GM23338 (cell line): ENCODE data around the gene ST6GALNAC3. TPM values are rescaled to one million over a fixed set of nuclear protein-coding genes. Genes with fewer than 3 reads are reported as not detected.

ENCODE experiments used
- ATAC-seq: fragments of 200-7000 bp; cut with Tn5 transposase; 3 replicates; pipeline ENCODE4 v1.9.1; 2020
- DNase-seq: peaks from one replicate; pipeline ENCODE4 v3.0.0-alpha.2; 2015; ENCODE audit warnings: low spot score
- H2AFZ ChIP-seq: fragments of 200-600 bp; sonication (generic); 2 replicates; pipeline ENCODE4 v1.8.0; 2016; ENCODE audit warnings: antibody characterized with exemption, mild to moderate bottlenecking, moderate library complexity
- H3F3A ChIP-seq: fragments of 200-600 bp; sonication (generic); replicated peaks from 2 replicates; pipeline ENCODE4 v1.8.0; 2017; ENCODE audit warnings: antibody characterized with exemption, mixed run types, low read depth
- H3K27ac ChIP-seq: fragments of 200-600 bp; sonication (generic); 2 replicates; pipeline ENCODE4 v1.6.1; 2016; ENCODE audit warnings: low read depth
- H3K27me3 ChIP-seq: fragments of 200-600 bp; sonication (generic); 2 replicates; pipeline ENCODE4 v1.8.0; 2016; ENCODE audit warnings: mild to moderate bottlenecking, mixed run types, moderate library complexity; ENCODE audit not compliant: insufficient read depth
- H3K36me3 ChIP-seq: fragments of 200-600 bp; sonication (generic); 2 replicates; pipeline ENCODE4 v1.8.0; 2016; ENCODE audit warnings: mild to moderate bottlenecking; ENCODE audit not compliant: insufficient read depth
- H3K4me1 ChIP-seq: fragments of 200-600 bp; sonication (generic); 2 replicates; pipeline ENCODE4 v1.8.0; 2016; ENCODE audit warnings: mild to moderate bottlenecking, moderate library complexity; ENCODE audit not compliant: insufficient read depth
- H3K4me2 ChIP-seq: fragments of 200-600 bp; sonication (generic); 2 replicates; pipeline ENCODE4 v1.7.1; 2017; ENCODE audit warnings: mixed run types
- H3K4me3 ChIP-seq: fragments of 200-600 bp; sonication (generic); 2 replicates; pipeline ENCODE4 v1.6.1; 2016; ENCODE audit warnings: mixed run types
- H3K79me2 ChIP-seq: fragments of 200-600 bp; sonication (generic); replicated peaks from 2 replicates; pipeline ENCODE4 v1.8.0; 2017; ENCODE audit warnings: mild to moderate bottlenecking; ENCODE audit not compliant: insufficient read depth
- H3K9me2 ChIP-seq: fragments of 200-600 bp; sonication (generic); 2 replicates; pipeline ENCODE4 v1.8.0; 2017; ENCODE audit not compliant: insufficient read depth
- H4K20me1 ChIP-seq: fragments of 200-600 bp; sonication (generic); replicated peaks from 2 replicates; pipeline ENCODE4 v1.8.0; 2017; ENCODE audit warnings: mild to moderate bottlenecking; ENCODE audit not compliant: insufficient read depth
- H3K27ac Mint-ChIP-seq: 2 replicates; pipeline ENCODE4 v1.8.0; 2020; ENCODE audit warnings: inconsistent platforms, mild to moderate bottlenecking, moderate library complexity, mixed read lengths
- H3K27me3 Mint-ChIP-seq: 3 replicates; pipeline ENCODE4 v1.8.0; 2022; ENCODE audit warnings: low read depth, mild to moderate bottlenecking, moderate library complexity, mixed read lengths, inconsistent platforms; ENCODE audit not compliant: insufficient read depth, poor library complexity
- H3K36me3 Mint-ChIP-seq: 3 replicates; pipeline ENCODE4 v1.8.0; 2021; ENCODE audit warnings: low read depth, mild to moderate bottlenecking, inconsistent platforms, moderate library complexity, mixed read lengths
- H3K4me1 Mint-ChIP-seq: 3 replicates; pipeline ENCODE4 v1.8.0; 2020; ENCODE audit warnings: mild to moderate bottlenecking, inconsistent platforms, mixed read lengths
- H3K4me3 Mint-ChIP-seq: 3 replicates; pipeline ENCODE4 v1.8.0; 2021; ENCODE audit warnings: moderate library complexity, mild to moderate bottlenecking, inconsistent platforms, mixed read lengths
- H3K9me3 Mint-ChIP-seq: 3 replicates; pipeline ENCODE4 v1.8.0; 2020; ENCODE audit warnings: moderate library complexity, mild to moderate bottlenecking, inconsistent platforms, mixed read lengths
- CREB1 ChIP-seq: fragments of 250-450 bp; sonication (Bioruptor Pico); IDR thresholded peaks from 2 replicates; pipeline ENCODE4 v1.5.0; 2020; ENCODE audit warnings: low read depth, mild to moderate bottlenecking, moderate library complexity
- CTCF ChIP-seq, 2 experiments: fragments of 200-600 bp in 1 of 2; sonication (generic) in 1 of 2; conservative IDR thresholded peaks; 2 replicates each; pipeline versions ENCODE4 v1.5.1 to v1.6.1; 2016 to 2017; ENCODE audit warnings: antibody characterized with exemption in 2 of 2, low read depth in 2 of 2, mild to moderate bottlenecking in 2 of 2, moderate library complexity in 1 of 2
- EZH2 ChIP-seq: fragments of 200-600 bp; sonication (generic); IDR thresholded peaks from one replicate; pipeline ENCODE4 v1.8.0; 2017; ENCODE audit warnings: antibody characterized with exemption, mild to moderate bottlenecking, low read depth; ENCODE audit not compliant: unreplicated experiment
- EZH2phosphoT487 ChIP-seq: fragments of 200-600 bp; sonication (generic); IDR thresholded peaks from one replicate; pipeline ENCODE4 v1.8.1; 2018; ENCODE audit warnings: antibody characterized with exemption; ENCODE audit not compliant: unreplicated experiment
- JUNB ChIP-seq: IDR thresholded peaks from one replicate; pipeline ENCODE4 v1.6.1; 2016; ENCODE audit warnings: antibody characterized with exemption; ENCODE audit not compliant: unreplicated experiment
- NANOG ChIP-seq: IDR thresholded peaks from 2 replicates; pipeline ENCODE4 v1.6.1; 2016; ENCODE audit warnings: antibody characterized with exemption, borderline replicate concordance
- POLR2AphosphoS5 ChIP-seq: IDR thresholded peaks from 2 replicates; pipeline ENCODE4 v1.6.1; 2016; ENCODE audit warnings: antibody characterized with exemption, low read depth
- STAT1 ChIP-seq: IDR thresholded peaks from one replicate; pipeline ENCODE4 v1.6.1; 2016; ENCODE audit warnings: antibody characterized with exemption; ENCODE audit not compliant: unreplicated experiment
- ZNF114 ChIP-seq: fragments of 250-450 bp; sonication (Bioruptor Pico); IDR thresholded peaks from 2 replicates; pipeline ENCODE4 v1.5.0; 2020; ENCODE audit warnings: mild to moderate bottlenecking, moderate library complexity
- ZNF331 ChIP-seq: fragments of 250-450 bp; sonication (Bioruptor Pico); IDR thresholded peaks from 2 replicates; pipeline ENCODE4 v1.5.0; 2020; ENCODE audit warnings: low read depth, mild to moderate bottlenecking, moderate library complexity
- ZNF462 ChIP-seq: fragments of 250-450 bp; sonication (Bioruptor Pico); IDR thresholded peaks from 2 replicates; pipeline ENCODE4 v1.5.0; 2020; ENCODE audit warnings: mild to moderate bottlenecking, moderate library complexity
- polyA plus RNA-seq: library from polyadenylated mRNA; unstranded; fragments of >200 nt; fragmentation: Nextera tagmentation; extraction: Ambion mirVana; gene quantifications from 2 replicates; pipeline ENCODE4 v1.2.1, GENCODE V29; 2016
- total RNA-seq: library from RNA; depleted of rRNA; stranded (reverse); fragments of >200 nt; shearing (Covaris generic); gene quantifications from 2 replicates; pipeline ENCODE4 v1.2.3, GENCODE V29; 2014
- TF ChIP-seq, protein P1 (sequence below): IDR thresholded peaks from 2 replicates; pipeline ENCODE4 v1.6.1; 2016; ENCODE audit warnings: antibody characterized with exemption
- TF ChIP-seq, protein P2 (sequence below): IDR thresholded peaks from one replicate; pipeline ENCODE4 v1.6.1; 2018; ENCODE audit warnings: antibody characterized with exemption; ENCODE audit not compliant: unreplicated experiment

The ST6GALNAC3 gene
- total and polyA plus RNA-seq, 2 experiments from 2014 or later = 4.7 to 11.6 TPM

DNA sequence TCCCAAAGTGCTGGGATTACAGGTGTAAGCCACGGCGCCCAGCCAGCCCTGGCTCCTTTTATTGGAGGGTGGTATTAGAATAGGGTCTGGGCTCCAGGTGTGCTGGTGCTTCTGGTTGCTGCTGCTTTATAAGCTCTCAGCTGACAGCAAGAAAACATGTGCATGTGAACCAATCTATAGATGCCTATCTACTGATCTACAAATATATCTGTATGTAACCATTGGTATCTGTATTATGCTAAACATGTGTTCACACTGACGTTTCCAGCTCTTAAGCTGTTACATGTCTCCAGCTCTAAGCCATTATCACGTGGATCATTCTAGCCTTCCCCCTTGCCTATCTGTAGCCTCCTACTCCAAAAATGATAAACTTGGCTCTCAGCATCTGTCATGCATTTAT lies 82.4 kb downstream of the ST6GALNAC3 start:
- Mint-ChIP-seq H3K36me3 (no peaks in the 10 kb centered on the region), H3K9me3 (no peaks in the 10 kb centered on the region), H3K27ac (no peak overlapping the region), H3K27me3 (peaks cover 2% of the 10 kb centered on the region), H3K4me1 (peaks cover 13% of the 10 kb centered on the region; the same call in 2 of the 3 replicates), H3K4me3 (no peak overlapping the region)
- no peaks in the 10 kb centered on the region for H3F3A ChIP-seq
- no peaks in the 10 kb centered on the region for H3K36me3 ChIP-seq
- no peak for ATAC-seq
- no peaks in the 10 kb centered on the region for H4K20me1 ChIP-seq
- no peak overlapping the region for H3K27ac ChIP-seq
- peaks cover 3% of the 10 kb centered on the region; the same call in 1 of the 2 replicates for H3K4me1 ChIP-seq
- no peaks in the 10 kb centered on the region for H3K9me2 ChIP-seq
- no peaks in the 10 kb centered on the region for H3K27me3 ChIP-seq
- H3K4me3 ChIP-seq = no peak overlapping the region
- H3K4me2 ChIP-seq = no peak overlapping the region
- TF ChIP-seq EZH2 = no peak
- no peak for TF ChIP-seq STAT1
- no peak for TF ChIP-seq CREB1 (CRISPR knock-in tag)
- no peak for TF ChIP-seq JUNB
- TF ChIP-seq, protein P1, sequence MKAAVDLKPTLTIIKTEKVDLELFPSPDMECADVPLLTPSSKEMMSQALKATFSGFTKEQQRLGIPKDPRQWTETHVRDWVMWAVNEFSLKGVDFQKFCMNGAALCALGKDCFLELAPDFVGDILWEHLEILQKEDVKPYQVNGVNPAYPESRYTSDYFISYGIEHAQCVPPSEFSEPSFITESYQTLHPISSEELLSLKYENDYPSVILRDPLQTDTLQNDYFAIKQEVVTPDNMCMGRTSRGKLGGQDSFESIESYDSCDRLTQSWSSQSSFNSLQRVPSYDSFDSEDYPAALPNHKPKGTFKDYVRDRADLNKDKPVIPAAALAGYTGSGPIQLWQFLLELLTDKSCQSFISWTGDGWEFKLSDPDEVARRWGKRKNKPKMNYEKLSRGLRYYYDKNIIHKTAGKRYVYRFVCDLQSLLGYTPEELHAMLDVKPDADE = no peak
- TF ChIP-seq ZNF331 = no peak
- no peak for TF ChIP-seq NANOG
- TF ChIP-seq POLR2AphosphoS5 = no peak
- no peak for TF ChIP-seq ZNF462
- TF ChIP-seq, protein P2, sequence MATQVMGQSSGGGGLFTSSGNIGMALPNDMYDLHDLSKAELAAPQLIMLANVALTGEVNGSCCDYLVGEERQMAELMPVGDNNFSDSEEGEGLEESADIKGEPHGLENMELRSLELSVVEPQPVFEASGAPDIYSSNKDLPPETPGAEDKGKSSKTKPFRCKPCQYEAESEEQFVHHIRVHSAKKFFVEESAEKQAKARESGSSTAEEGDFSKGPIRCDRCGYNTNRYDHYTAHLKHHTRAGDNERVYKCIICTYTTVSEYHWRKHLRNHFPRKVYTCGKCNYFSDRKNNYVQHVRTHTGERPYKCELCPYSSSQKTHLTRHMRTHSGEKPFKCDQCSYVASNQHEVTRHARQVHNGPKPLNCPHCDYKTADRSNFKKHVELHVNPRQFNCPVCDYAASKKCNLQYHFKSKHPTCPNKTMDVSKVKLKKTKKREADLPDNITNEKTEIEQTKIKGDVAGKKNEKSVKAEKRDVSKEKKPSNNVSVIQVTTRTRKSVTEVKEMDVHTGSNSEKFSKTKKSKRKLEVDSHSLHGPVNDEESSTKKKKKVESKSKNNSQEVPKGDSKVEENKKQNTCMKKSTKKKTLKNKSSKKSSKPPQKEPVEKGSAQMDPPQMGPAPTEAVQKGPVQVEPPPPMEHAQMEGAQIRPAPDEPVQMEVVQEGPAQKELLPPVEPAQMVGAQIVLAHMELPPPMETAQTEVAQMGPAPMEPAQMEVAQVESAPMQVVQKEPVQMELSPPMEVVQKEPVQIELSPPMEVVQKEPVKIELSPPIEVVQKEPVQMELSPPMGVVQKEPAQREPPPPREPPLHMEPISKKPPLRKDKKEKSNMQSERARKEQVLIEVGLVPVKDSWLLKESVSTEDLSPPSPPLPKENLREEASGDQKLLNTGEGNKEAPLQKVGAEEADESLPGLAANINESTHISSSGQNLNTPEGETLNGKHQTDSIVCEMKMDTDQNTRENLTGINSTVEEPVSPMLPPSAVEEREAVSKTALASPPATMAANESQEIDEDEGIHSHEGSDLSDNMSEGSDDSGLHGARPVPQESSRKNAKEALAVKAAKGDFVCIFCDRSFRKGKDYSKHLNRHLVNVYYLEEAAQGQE = no peak
- TF ChIP-seq CTCF (conservative IDR thresholded peaks at IDR 0.05; ENCODE audit: low read depth in 2 of 2) = no peak
- TF ChIP-seq EZH2phosphoT487 = no peak
- no peak for TF ChIP-seq ZNF114 (CRISPR knock-in tag)
- no peak overlapping the region for H2AFZ ChIP-seq
- DNase-seq = no peak
- H3K79me2 ChIP-seq = no peaks in the 10 kb centered on the region; the same call in 1 of the 2 replicates
